ENCODE results near the gene UGT1A7.

The UGT1A7 gene

GRCh38 chr2:233679196-233679595, 2.5 kb upstream of the UGT1A7 start:
- Histone ChIP-seq H4K20me1 (ENCODE audit: control insufficient read depth, insufficient read depth, low read depth, low read length) (no peaks in the 10 kb centered on the region), H3K79me2 (ENCODE audit: control insufficient read depth, low read length) (no peaks in the 10 kb centered on the region), H3K36me3 (ENCODE audit: control insufficient read depth, low read length) (no peaks in the 10 kb centered on the region), H3K9me3 (ENCODE audit: control insufficient read depth, insufficient read depth, low read length) (no peaks in the 10 kb centered on the region), H3K4me1 (ENCODE audit: control insufficient read depth, low read length) (peaks cover 9% of the 10 kb centered on the region), H3K27me3 (ENCODE audit: control insufficient read depth, low read length) (no peaks in the 10 kb centered on the region; the same call in 1 of the 2 replicates), H3K27ac (ENCODE audit: low read depth, low read length) (no peak overlapping the region), H3K4me3 (ENCODE audit: low read length) (no peak overlapping the region), H3K4me2 (ENCODE audit: low read length) (no peak overlapping the region), H3K9me2 (replicated peaks; ENCODE audit: control insufficient read depth, low read length) (no peaks in the 10 kb centered on the region), H3F3A (ENCODE audit: control insufficient read depth, insufficient read depth) (no peaks in the 10 kb centered on the region)
- TF ChIP-seq, protein P1, sequence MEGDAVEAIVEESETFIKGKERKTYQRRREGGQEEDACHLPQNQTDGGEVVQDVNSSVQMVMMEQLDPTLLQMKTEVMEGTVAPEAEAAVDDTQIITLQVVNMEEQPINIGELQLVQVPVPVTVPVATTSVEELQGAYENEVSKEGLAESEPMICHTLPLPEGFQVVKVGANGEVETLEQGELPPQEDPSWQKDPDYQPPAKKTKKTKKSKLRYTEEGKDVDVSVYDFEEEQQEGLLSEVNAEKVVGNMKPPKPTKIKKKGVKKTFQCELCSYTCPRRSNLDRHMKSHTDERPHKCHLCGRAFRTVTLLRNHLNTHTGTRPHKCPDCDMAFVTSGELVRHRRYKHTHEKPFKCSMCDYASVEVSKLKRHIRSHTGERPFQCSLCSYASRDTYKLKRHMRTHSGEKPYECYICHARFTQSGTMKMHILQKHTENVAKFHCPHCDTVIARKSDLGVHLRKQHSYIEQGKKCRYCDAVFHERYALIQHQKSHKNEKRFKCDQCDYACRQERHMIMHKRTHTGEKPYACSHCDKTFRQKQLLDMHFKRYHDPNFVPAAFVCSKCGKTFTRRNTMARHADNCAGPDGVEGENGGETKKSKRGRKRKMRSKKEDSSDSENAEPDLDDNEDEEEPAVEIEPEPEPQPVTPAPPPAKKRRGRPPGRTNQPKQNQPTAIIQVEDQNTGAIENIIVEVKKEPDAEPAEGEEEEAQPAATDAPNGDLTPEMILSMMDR (IDR thresholded peaks at IDR 0.05; ENCODE audit: low read depth, low read length, poor library complexity, severe bottlenecking), result no peak
- no peak for TF ChIP-seq EZH2phosphoT487 (IDR thresholded peaks at IDR 0.05; ENCODE audit: borderline replicate concordance, low read length)

DNA sequence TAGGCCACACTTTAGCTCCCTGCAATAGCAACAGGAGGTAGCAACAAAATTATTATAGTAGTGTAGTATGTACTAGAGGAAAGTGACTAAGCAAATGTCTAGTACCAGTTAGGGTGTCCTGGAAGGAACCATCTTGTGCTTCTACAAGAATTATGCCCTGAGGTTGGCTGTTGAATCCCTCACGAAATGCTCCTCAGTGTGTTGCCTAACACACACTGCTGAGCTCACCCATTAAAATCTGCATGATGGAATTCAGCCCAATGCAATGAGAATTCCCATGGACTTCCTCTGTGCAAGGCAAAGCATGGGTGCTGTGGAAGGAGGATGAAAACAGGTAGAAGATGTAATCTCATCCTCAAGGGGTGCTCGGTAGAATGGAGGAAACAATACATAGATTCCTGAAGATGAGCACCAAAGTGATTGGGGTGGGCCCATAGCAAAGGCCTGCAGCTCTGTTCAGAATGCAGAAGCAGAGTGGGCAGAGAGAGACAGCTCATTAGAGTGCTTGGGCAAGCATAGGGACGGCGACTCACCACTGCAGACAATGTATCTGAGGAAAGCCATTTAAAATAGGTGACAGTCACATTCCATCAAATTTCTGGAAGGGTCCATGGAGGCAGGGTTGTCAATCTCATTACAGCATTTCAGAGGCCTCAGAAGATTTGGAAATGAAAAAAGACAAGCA, 1.2 kb upstream of the UGT1A7 start:
- TF ChIP-seq, protein P1 (IDR thresholded peaks at IDR 0.05; ENCODE audit: low read depth, low read length, poor library complexity, severe bottlenecking), result no peak
- no peak for TF ChIP-seq EZH2phosphoT487 (IDR thresholded peaks at IDR 0.05; ENCODE audit: borderline replicate concordance, low read length)
- Histone ChIP-seq H3K79me2 (ENCODE audit: control insufficient read depth, low read length) (no peaks in the 10 kb centered on the region), H3F3A (ENCODE audit: control insufficient read depth, insufficient read depth) (no peaks in the 10 kb centered on the region)

DNA sequence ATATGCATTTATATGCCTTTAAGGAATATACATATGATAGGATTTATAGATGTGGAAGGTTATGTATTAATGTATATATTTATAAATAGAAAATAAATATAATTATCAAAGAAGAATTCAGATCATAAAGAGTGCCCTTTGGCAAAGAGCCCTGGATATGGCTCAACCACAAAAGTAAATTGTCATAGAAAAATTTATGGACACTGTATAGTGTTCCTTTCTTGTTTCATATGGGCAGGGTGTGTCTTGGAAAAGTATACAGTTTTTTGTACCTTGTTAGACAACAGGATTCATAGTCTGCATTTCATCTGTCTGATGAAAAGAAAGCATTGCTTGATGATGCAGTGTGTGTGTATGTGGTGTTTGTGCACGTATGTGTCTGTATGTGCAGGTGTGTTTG, 2.9 kb downstream of the UGT1A7 start:
- Histone ChIP-seq H3K9me3 (ENCODE audit: control insufficient read depth, insufficient read depth, low read length) (no peaks in the 10 kb centered on the region), H3K4me2 (ENCODE audit: low read length) (no peak overlapping the region), H3K27ac (ENCODE audit: low read depth, low read length) (no peak overlapping the region), H3F3A (ENCODE audit: control insufficient read depth, insufficient read depth) (no peaks in the 10 kb centered on the region), H3K27me3 (ENCODE audit: control insufficient read depth, low read length) (peaks cover 5% of the 10 kb centered on the region; the same call in 1 of the 2 replicates), H4K20me1 (ENCODE audit: control insufficient read depth, insufficient read depth, low read depth, low read length) (no peaks in the 10 kb centered on the region), H3K36me3 (ENCODE audit: control insufficient read depth, low read length) (no peaks in the 10 kb centered on the region), H3K9me2 (replicated peaks; ENCODE audit: control insufficient read depth, low read length) (no peaks in the 10 kb centered on the region), H3K4me3 (ENCODE audit: low read length) (no peak overlapping the region), H3K79me2 (ENCODE audit: control insufficient read depth, low read length) (no peaks in the 10 kb centered on the region), H3K4me1 (ENCODE audit: control insufficient read depth, low read length) (peaks cover 9% of the 10 kb centered on the region)
- TF ChIP-seq, protein P1 (IDR thresholded peaks at IDR 0.05; ENCODE audit: low read depth, low read length, poor library complexity, severe bottlenecking), result no peak
- TF ChIP-seq EZH2phosphoT487 (IDR thresholded peaks at IDR 0.05; ENCODE audit: borderline replicate concordance, low read length), result no peak

More for the DNA sequence above, 1.2 kb upstream of the UGT1A7 start:
- Histone ChIP-seq H3K9me2 (replicated peaks; ENCODE audit: control insufficient read depth, low read length) (no peaks in the 10 kb centered on the region), H3K27ac (ENCODE audit: low read depth, low read length) (no peak overlapping the region), H3K27me3 (ENCODE audit: control insufficient read depth, low read length) (no peaks in the 10 kb centered on the region; the same call in 1 of the 2 replicates), H3K4me2 (ENCODE audit: low read length) (no peak overlapping the region), H3K36me3 (ENCODE audit: control insufficient read depth, low read length) (no peaks in the 10 kb centered on the region), H3K9me3 (ENCODE audit: control insufficient read depth, insufficient read depth, low read length) (no peaks in the 10 kb centered on the region), H4K20me1 (ENCODE audit: control insufficient read depth, insufficient read depth, low read depth, low read length) (no peaks in the 10 kb centered on the region), H3K4me3 (ENCODE audit: low read length) (no peak overlapping the region), H3K4me1 (ENCODE audit: control insufficient read depth, low read length) (peaks cover 9% of the 10 kb centered on the region)

Data from DOHH2 (cell line).